MCF 10A (cell line): ENCODE data around the gene RIBC2. TPM values are rescaled to one million over a fixed set of nuclear protein-coding genes. Genes with fewer than 3 reads are reported as not detected.

Experiments
- BruUV-seq: library from RNA; stranded (reverse); fragments of 400-500 nt; replicated peaks from 2 replicates; lab custom pipeline; 2021; lab: Mats Ljungman, UMichigan
- CTCF ChIA-PET: fragments of 300-600 bp; sonication (Branson Sonifier 250); formaldehyde crosslinking; extraction: SDS; loops from one replicate; lab custom pipeline; 2021; ENCODE audit warnings: antibody characterized with exemption, inconsistent platforms; lab: Yijun Ruan, JAX
- POLR2A ChIA-PET: fragments of 300-600, 350-650 bp; sonication (Branson Sonifier 250); formaldehyde crosslinking; extraction: SDS; loops from one replicate; lab custom pipeline; 2020; ENCODE audit warnings: antibody characterized with exemption, inconsistent platforms; lab: Yijun Ruan, JAX
- DNase-seq: peaks from one replicate; pipeline ENCODE4 v3.0.0-alpha.2; 2018; ENCODE audit not compliant: unreplicated experiment
- H3K27ac Mint-ChIP-seq: one replicate; pipeline ENCODE4 v1.8.0; 2022; ENCODE audit warnings: mild to moderate bottlenecking, low read depth, mixed read lengths; ENCODE audit not compliant: unreplicated experiment
- H3K27me3 Mint-ChIP-seq: one replicate; pipeline ENCODE4 v1.8.0; 2022; ENCODE audit warnings: mixed read lengths; ENCODE audit not compliant: insufficient read depth, unreplicated experiment
- H3K36me3 Mint-ChIP-seq: one replicate; pipeline ENCODE4 v1.8.0; 2022; ENCODE audit warnings: mild to moderate bottlenecking, moderate library complexity, mixed read lengths; ENCODE audit not compliant: insufficient read depth, unreplicated experiment
- H3K4me1 Mint-ChIP-seq: one replicate; pipeline ENCODE4 v1.8.0; 2022; ENCODE audit warnings: mixed read lengths; ENCODE audit not compliant: insufficient read depth, unreplicated experiment
- H3K4me3 Mint-ChIP-seq: one replicate; pipeline ENCODE4 v1.8.0; 2022; ENCODE audit warnings: mild to moderate bottlenecking, moderate library complexity, mixed read lengths; ENCODE audit not compliant: unreplicated experiment
- H3K9me3 Mint-ChIP-seq: one replicate; pipeline ENCODE4 v1.8.0; 2022; ENCODE audit warnings: mixed read lengths; ENCODE audit not compliant: unreplicated experiment
- CTCF ChIP-seq: fragments of 200-600 bp; IDR thresholded peaks from one replicate; pipeline ENCODE4 v1.8.0; 2022; ENCODE audit warnings: antibody characterized with exemption, mild to moderate bottlenecking; ENCODE audit not compliant: unreplicated experiment
- intact Hi-C: fragments of 100-400 bp; cut with micrococcal nuclease; formaldehyde crosslinking; loops from 2 replicates; pipeline ENCODE4 v1.14.1; 2022
- total RNA-seq: library from RNA; stranded (reverse); gene quantifications from 2 replicates; pipeline ENCODE4 v1.2.3, GENCODE V29; 2022

RIBC2 gene
- total RNA-seq, 1 experiment from 2014 or later = 0.26 TPM

- no peak for DNase-seq
- POLR2A ChIA-PET = no interaction called here
- H3K36me3 Mint-ChIP-seq = no peaks in the 10 kb centered on the region
- H3K9me3 Mint-ChIP-seq = no peaks in the 10 kb centered on the region
- H3K4me1 Mint-ChIP-seq = no peaks in the 10 kb centered on the region
- no peak overlapping the region for H3K4me3 Mint-ChIP-seq
- no peak overlapping the region for H3K27ac Mint-ChIP-seq
- CTCF ChIA-PET = no interaction called here
- intact Hi-C loops = no loop called here
- TF ChIP-seq CTCF = no peak
- no peaks in the 10 kb centered on the region for H3K27me3 Mint-ChIP-seq
- BruUV-seq = no TSS peak
Measured at GRCh38 chr22:45413013-45413367, 503 bp upstream of the RIBC2 start.

GRCh38 chr22:45418056-45418769 lies 4.7 kb downstream of the RIBC2 start:
- H3K9me3 Mint-ChIP-seq = no peaks in the 10 kb centered on the region
- intact Hi-C loops = no loop called here
- no peak overlapping the region for H3K27ac Mint-ChIP-seq
- BruUV-seq = no TSS peak
- H3K27me3 Mint-ChIP-seq = peaks cover 11% of the 10 kb centered on the region
- H3K36me3 Mint-ChIP-seq = no peaks in the 10 kb centered on the region
- no peak for DNase-seq
- no peak for TF ChIP-seq CTCF
- POLR2A ChIA-PET = no interaction called here
- H3K4me3 Mint-ChIP-seq = no peak overlapping the region
- CTCF ChIA-PET = no interaction called here
- no peaks in the 10 kb centered on the region for H3K4me1 Mint-ChIP-seq

- no peak overlapping the region for H3K4me3 Mint-ChIP-seq
- H3K27me3 Mint-ChIP-seq = peaks cover 11% of the 10 kb centered on the region
- no peaks in the 10 kb centered on the region for H3K36me3 Mint-ChIP-seq
- intact Hi-C loops = no loop called here
- no peak for TF ChIP-seq CTCF
- ChIA-PET POLR2A (no interaction called here), CTCF (interaction anchor here (0.5 kb wide), 1 partner anchor 37 kb away, joined by 3 read pairs; no protein-coding TSS in a partner anchor)
- no TSS peak for BruUV-seq
- no peak overlapping the region for H3K27ac Mint-ChIP-seq
- H3K4me1 Mint-ChIP-seq = no peaks in the 10 kb centered on the region
- no peaks in the 10 kb centered on the region for H3K9me3 Mint-ChIP-seq
- DNase-seq = no peak
Measured at GRCh38 chr22:45418770-45419138, 5.3 kb downstream of the RIBC2 start.

GRCh38 chr22:45420011-45420410 lies 6.5 kb downstream of the RIBC2 start:
- TF ChIP-seq CTCF = no peak
- POLR2A ChIA-PET = no interaction called here

More at GRCh38 chr22:45420011-45420410, 6.5 kb downstream of the RIBC2 start:
- Mint-ChIP-seq H3K36me3 (no peaks in the 10 kb centered on the region), H3K27me3 (peaks cover 11% of the 10 kb centered on the region), H3K9me3 (no peaks in the 10 kb centered on the region), H3K4me1 (no peaks in the 10 kb centered on the region), H3K27ac (no peak overlapping the region), H3K4me3 (no peak overlapping the region)
- CTCF ChIA-PET = no interaction called here
- intact Hi-C loops = no loop called here
- no TSS peak for BruUV-seq
- DNase-seq = no peak
